Measurements from ENCODE around the gene IRX5. TPM values are rescaled to one million over a fixed set of nuclear protein-coding genes. Genes with fewer than 3 reads are reported as not detected.

Gene IRX5
- total and polyA plus RNA-seq, 2 of the 8 experiments (the other 6 are each of a cell fraction or from before 2014, with no cell fraction given): 0.48 to 0.56 TPM

GRCh38 chr16:54921206-54921824, 9.3 kb upstream of the IRX5 start:
- Histone ChIP-seq H3K4me3 (ENCODE audit: extremely low read depth in 1 of 4, insufficient read depth in 2 of 4, low read depth in 3 of 4, low read length in 4 of 4) (no peak overlapping the region), H3K4me1 (replicated peaks in 1 of 4; ENCODE audit: control insufficient read depth in 3 of 4, insufficient read depth in 4 of 4, low read length in 3 of 4) (peaks cover 0 to 3% (median 0%) of the 10 kb centered on the region in 4 experiments; a peak in 2 of 7 replicates), H4K91ac (replicated peaks; ENCODE audit: insufficient read length, low read length) (no peak overlapping the region), H2BK5ac (ENCODE audit: low read depth, low read length) (no peak overlapping the region), H3K23ac (ENCODE audit: insufficient read length) (no peak overlapping the region), H3K9ac (replicated peaks in 1 of 4; ENCODE audit: extremely low read depth in 1 of 4, low read depth in 3 of 4, low read length in 3 of 4) (no peak overlapping the region), H2AFZ (ENCODE audit: low read length) (no peak overlapping the region), H3K27me3 (replicated peaks in 1 of 4; ENCODE audit: control insufficient read depth in 3 of 4, extremely low read depth in 1 of 4, insufficient read depth in 3 of 4, low read length in 3 of 4) (peaks cover 0 to 8% (median 2%) of the 10 kb centered on the region in 4 experiments; a peak in 4 of 7 replicates), H2BK120ac (replicated peaks; ENCODE audit: low read depth, low read length) (no peak overlapping the region), H2AK5ac (ENCODE audit: low read depth, low read length) (no peak overlapping the region), H2BK20ac (ENCODE audit: low read length) (no peak overlapping the region), H3K4ac (replicated peaks; ENCODE audit: insufficient read length, low read depth, low read length) (no peak overlapping the region), H4K8ac (ENCODE audit: extremely low read depth, insufficient read depth, low read length) (no peak overlapping the region), H3K27ac (ENCODE audit: low read depth, low read length) (no peak overlapping the region), H3K4me2 (ENCODE audit: insufficient read depth in 1 of 2, low read depth in 2 of 2, low read length in 2 of 2) (no peak overlapping the region), H4K20me1 (replicated peaks in 1 of 2; ENCODE audit: control insufficient read depth in 1 of 2, insufficient read depth in 2 of 2, low read length in 2 of 2) (peaks cover 0 to 3% of the 10 kb centered on the region in 2 experiments), H4K5ac (ENCODE audit: insufficient read length, low read depth, low read length) (no peak overlapping the region), H2BK12ac (ENCODE audit: low read depth, low read length) (no peak overlapping the region), H3K56ac (replicated peaks; ENCODE audit: insufficient read length, low read depth, low read length) (no peak overlapping the region), H3K79me1 (ENCODE audit: low read depth, low read length) (no peaks in the 10 kb centered on the region), H3K18ac (ENCODE audit: extremely low read depth, low read length) (no peak overlapping the region), H3K23me2 (ENCODE audit: low read depth, low read length) (no peaks in the 10 kb centered on the region), H3K9me3 (ENCODE audit: insufficient read depth in 2 of 2, low read depth in 1 of 2, low read length in 1 of 2) (no peaks in the 10 kb centered on the region), H3K14ac (ENCODE audit: insufficient read length) (no peak overlapping the region), H3K79me2 (ENCODE audit: control insufficient read depth in 1 of 2, insufficient read depth in 2 of 2, low read length in 2 of 2) (peaks cover 0 to 3% of the 10 kb centered on the region in 2 experiments; a peak in 1 of 4 replicates), H3K36me3 (ENCODE audit: control insufficient read depth in 2 of 4, insufficient read depth in 4 of 4, low read length in 3 of 4) (no peaks in the 10 kb centered on the region), H2BK15ac (ENCODE audit: low read length) (no peak overlapping the region)
- ChIA-PET CTCF (ENCODE audit: partially characterized antibody) (interaction anchor here (1.7 kb wide), 1 partner anchor 234 kb away, joined by 3 read pairs; no protein-coding TSS in a partner anchor), POLR2A (ENCODE audit: partially characterized antibody) (no interaction called here)
- WGBS, 2 experiments (ENCODE audit: extremely low coverage in 1 of 2, insufficient coverage in 1 of 2, insufficient read length in 1 of 2, insufficient replicate concordance in 2 of 2, low coverage in 1 of 2, low lambda C conversion rate in 2 of 2, missing lambda C conversion rate in 1 of 2): 84% methylated on average over 3 of the region's 3 CpGs; no CpG with 5 or more reads in 1 of the 2 experiments
- no peak for FAIRE-seq
- DNase-seq (ENCODE audit: low read depth in 1 of 2, low spot score in 2 of 2): no peak
- TF ChIP-seq CTBP2 (IDR thresholded peaks at IDR 0.05; ENCODE audit: borderline replicate concordance, insufficient read depth, insufficient read length, low read length) (no peak), SP1 (IDR thresholded peaks at IDR 0.05; ENCODE audit: low read depth, low read length) (no peak), JUN (IDR thresholded peaks at IDR 0.05; ENCODE audit: low read depth, low read length) (no peak), ATF2 (IDR thresholded peaks at IDR 0.05; ENCODE audit: low read length) (no peak), CHD1 (IDR thresholded peaks at IDR 0.05; ENCODE audit: low read depth, low read length) (no peak), EGR1 (IDR thresholded peaks at IDR 0.05; ENCODE audit: borderline replicate concordance, low read depth, low read length) (no peak), CTCF (IDR thresholded peaks at IDR 0.05; ENCODE audit: control extremely low read depth in 1 of 3, insufficient read depth in 1 of 3, low read depth in 1 of 3, low read length in 3 of 3) (no peak)

Measured in H1 (cell line).